Glomerular visceral epithelial cell (primary cell): Measurements from ENCODE around the gene SYT13.

Experiments
- DNase-seq: peaks from one replicate; pipeline ENCODE4 v3.0.0-alpha.2; 2016; ENCODE audit errors: extremely low spot score

The SYT13 gene

GRCh38 chr11:45305874-45306623, 19.9 kb upstream of the SYT13 start:
- DNase-seq = no peak

DNA sequence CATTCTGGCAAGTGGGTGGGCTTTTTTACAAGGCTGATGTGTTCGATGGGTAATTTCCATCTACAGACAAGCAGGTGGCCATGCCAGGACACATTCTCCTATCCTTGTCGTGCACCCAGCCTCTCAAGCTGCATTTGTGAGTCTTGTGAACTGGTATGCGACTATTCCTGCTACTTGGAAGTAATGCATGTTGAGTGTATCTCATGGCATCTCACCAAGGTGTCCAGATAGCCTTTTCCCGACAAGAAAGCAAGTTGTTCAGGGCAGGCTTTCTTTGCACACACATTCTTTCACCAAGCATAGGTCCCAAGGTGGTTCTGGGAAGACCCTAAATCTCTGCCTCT, 18.8 kb upstream of the SYT13 start:
- DNase-seq = no peak

- DNase-seq = no peak
Measured at GRCh38 chr11:45304111-45304991, 18.2 kb upstream of the SYT13 start.

- DNase-seq = no peak
Measured at GRCh38 chr11:45303316-45303715, 17.2 kb upstream of the SYT13 start.

GRCh38 chr11:45301537-45302246, 15.6 kb upstream of the SYT13 start:
- DNase-seq = no peak

DNA sequence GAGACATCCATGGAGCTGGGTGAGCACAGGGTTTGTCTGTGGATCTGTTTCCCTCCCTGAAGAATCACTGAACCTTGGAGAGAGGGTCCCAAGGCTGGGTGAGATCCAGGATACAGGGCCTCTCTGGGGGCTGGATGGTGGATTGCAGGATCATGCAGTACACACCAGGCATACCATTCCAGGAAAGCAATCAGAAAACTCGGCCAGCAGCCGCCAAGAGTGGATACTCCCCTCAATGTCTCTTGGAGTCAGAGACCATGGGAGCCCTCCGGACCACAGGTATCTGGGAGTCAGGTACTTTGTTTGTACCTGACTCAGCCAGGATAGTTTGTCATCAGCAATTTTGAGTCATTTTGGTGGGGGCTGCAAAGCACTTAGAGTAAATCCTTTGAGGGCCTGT, 14.6 kb upstream of the SYT13 start:
- no peak for DNase-seq

DNA sequence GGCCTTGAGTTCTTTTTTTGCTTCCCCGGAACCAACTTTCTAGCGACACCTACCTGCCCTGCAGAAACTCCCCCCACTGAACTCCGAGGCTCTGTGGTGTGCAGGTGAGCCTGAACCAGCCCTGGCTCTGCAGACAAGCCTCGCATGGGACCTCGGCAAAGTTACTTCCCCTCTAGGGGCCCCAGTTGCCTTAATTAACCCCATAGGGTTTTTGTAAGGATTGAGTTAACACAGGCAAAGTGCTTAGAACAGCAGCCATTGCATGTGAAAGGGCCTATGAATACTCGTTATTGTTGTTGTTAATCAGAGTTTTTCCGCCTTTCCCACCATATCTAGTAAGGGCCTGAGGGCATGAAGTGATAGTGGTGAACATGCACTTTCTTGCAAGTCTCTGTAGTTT, 12.6 kb upstream of the SYT13 start:
- DNase-seq = no peak

- no peak for DNase-seq
Measured at GRCh38 chr11:45296075-45296474, 9.9 kb upstream of the SYT13 start.

DNA sequence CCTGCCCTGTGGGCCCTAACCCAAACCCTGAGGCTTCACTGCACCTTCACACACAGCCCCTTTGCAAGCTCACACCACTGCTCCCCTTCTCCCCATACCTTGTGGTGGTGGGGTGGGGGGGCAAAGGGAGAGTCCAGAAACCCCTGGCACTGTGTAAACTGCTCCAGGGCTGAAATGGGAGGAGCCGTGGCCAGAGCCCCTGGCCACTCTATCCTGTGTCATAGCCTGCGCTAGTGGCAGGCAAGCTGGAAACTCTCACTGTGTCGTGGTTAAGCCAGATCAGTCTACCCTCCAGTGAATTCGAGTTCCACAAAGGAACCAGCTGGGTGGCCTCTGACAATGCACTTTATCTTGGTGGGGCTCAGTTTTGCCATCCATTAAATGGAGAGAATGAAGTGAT, 8.4 kb upstream of the SYT13 start:
- DNase-seq = no peak

DNA sequence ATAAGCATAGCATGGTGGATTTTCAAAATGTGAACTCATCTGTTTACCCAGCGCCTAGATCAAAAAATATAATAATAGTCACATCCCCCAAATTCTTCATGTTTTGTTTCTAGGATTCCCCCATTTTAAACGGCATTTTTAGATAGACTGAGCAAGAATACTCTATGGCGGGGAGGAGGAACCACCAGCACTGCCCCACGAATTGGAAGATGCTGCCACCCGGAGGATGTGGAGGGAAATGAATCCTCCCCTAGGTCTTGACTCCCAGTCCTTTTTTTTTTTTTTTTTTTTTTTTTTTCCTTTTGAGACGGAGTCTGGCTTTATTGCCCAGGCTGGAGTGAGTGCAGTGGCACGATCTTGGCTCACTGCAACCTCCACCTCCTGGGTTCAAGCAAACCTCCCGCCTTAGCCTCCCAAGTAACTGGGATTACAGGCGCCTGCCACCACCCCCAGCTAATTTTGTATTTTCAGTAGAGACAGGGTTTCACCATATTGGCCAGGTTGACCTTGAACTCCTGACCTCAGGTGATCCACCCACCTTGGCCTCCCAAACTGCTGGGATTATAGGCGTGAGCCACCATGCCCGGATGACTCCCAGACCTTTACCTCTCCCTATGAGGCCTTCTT, 7.5 kb upstream of the SYT13 start:
- DNase-seq = peak; percentile 78

- no peak for DNase-seq
Measured at GRCh38 chr11:45290586-45290985, 4.4 kb upstream of the SYT13 start.

DNA sequence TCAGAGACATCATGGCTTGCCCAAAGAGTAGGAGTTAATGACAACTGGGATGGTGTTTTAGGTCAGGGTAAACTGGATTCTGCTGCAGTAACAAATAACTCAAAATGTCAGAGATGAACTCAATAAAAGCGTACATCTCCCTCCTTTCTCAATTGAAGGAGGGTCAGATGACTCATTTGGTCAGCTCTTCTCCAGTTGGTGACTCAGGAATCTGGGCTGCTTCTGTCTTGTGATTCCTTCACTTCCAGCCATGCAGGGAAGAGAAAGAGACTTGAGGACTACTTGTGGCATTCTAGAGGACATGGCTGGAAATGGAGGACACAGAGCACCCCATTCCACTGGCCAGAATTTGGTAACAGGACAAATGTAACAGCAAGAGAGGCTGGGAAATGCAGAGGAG, 3.2 kb upstream of the SYT13 start:
- peak; percentile 56 for DNase-seq

- no peak for DNase-seq
Measured at GRCh38 chr11:45288339-45288738, 2.2 kb upstream of the SYT13 start.

GRCh38 chr11:45287316-45287903, 1.3 kb upstream of the SYT13 start:
- no peak for DNase-seq

- DNase-seq = no peak
Measured at GRCh38 chr11:45285250-45285828, 802 bp downstream of the SYT13 start.

- no peak for DNase-seq
Measured at GRCh38 chr11:45282081-45282480, 4.1 kb downstream of the SYT13 start.

DNA sequence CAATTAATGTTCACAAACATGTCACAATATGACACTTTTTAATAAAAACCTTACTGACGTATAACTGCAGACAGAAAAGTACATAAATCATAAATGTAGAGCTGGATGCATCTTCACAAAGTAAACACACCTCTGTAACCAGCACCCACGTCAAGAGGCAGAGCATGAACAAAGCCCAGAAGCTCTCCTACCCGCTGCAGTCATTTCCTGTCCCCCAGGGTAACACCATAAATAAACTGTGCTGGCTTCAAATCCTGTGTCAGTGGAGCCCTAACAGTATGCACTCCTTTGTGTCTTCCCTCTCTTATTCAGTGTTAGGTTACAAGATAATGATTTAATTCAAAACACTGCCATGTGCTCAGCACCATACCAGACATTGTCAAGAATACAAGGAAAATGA, 5.7 kb downstream of the SYT13 start:
- DNase-seq = no peak

GRCh38 chr11:45279645-45280044, 6.5 kb downstream of the SYT13 start:
- no peak for DNase-seq

DNA sequence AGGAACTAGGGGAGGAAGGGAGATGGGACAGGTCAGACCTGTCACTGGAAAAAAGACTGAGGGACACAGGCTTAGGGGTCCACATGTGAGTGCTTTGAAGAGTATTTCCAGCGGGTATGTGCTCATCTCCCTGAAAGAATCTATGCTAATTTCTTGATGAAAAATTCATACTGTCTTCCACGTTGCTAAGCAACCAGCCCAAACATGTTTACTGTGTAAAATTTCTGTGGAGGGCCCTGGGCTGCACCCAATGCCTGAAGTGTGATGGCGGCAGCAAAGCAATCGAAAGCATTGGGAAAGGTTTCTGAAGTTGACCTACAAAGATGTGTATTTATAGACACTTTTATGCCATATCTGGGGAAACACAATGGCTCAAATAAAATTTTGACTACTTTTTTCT, 7.4 kb downstream of the SYT13 start:
- no peak for DNase-seq

DNA sequence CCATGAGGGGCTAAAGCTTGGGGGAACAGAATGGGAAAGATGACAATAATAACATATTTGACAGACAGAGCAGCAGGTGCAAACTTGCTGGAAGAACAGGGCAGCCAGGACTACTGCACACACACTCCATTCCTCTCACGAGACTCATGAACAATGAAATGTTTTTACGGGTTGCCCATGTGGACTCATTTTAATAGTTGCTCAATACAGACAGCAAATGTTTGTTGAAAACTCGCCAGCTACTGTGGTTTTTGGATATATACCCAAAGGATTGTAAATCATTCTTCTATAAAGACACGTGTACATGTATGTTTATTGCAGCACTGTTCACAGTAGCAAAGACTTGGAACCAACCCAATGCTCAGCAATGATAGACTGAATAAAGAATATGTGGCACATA, 10.3 kb downstream of the SYT13 start:
- no peak for DNase-seq

- DNase-seq = no peak
Measured at GRCh38 chr11:45274206-45274605, 11.9 kb downstream of the SYT13 start.
